NCI-H2196 (cell line): ENCODE measurements around the gene SEMA3E.

Source experiments
- DNase-seq: peaks from one replicate; lab custom pipeline; 2025; ENCODE audit not compliant: unreplicated experiment; lab: John Stamatoyannopoulos, UW

Gene SEMA3E

DNA sequence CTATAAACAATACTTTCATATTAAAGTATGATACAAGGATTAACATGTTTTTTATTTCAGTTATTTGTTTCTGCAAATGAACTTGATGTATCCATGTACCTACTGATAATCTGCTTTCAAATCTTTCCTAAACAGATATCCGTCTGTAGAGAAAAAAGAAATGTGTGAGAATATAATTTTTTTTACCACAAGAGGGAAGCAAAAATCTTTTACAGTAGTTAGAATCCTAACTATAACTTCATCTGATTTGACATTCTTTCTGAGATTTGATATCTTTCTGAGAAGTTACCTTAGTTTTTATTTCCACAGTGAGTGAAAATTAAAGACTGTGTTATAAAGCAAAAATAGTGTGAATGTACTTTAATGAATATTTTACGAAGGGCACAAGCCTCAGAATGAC lies 282.3 kb downstream of the SEMA3E start:
- DNase-seq: no peak

DNA sequence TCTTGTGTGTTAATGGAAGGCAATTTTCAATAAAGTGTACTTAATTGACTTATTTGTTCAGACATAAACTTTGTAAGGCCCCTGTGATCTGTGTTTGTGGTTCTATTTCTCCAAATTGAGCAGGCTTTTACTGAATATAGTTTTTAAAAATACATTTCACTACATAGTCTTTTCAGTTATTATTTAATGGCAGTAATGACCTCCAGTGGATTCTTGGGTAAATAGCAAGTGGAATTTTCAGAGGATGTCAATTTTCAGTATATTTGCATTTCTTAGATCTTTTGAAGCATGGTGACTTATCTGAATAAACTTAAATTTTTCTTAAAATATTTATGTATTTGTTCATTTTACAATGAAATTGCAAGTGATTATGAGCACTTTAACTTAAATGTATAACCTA lies 283.2 kb downstream of the SEMA3E start:
- DNase-seq: no peak

DNA sequence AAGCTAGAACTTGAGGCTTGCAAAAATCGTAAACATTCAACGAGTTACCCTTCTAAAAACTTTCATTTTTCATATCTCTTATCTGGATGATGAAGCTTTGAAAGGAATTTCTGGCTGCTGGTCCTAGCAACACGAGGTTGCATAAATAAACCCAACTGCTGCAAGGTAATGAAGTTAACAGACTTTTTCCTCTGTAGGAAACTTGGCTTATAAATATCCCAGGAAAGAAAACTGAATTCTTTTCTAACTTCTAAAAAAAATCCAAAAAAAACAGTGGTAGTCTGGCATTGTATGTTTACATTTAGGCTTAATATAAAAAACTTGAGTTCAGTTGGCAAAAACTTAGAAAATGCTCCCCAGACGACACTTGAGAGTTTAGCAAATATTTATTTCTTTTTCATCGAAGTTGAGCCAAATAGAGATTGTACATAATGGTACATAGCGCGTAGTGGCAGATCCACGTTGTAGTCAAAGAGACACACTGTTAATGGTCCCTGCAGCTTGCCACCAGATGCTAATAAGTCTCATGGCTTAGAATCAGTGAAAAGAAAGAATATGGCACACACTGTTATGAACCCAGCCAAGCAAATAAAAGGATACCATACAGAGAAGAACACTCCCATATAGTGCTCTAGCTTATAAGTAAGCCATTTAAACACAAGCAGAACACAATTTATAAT lies 285.9 kb downstream of the SEMA3E start:
- DNase-seq: no peak

DNA sequence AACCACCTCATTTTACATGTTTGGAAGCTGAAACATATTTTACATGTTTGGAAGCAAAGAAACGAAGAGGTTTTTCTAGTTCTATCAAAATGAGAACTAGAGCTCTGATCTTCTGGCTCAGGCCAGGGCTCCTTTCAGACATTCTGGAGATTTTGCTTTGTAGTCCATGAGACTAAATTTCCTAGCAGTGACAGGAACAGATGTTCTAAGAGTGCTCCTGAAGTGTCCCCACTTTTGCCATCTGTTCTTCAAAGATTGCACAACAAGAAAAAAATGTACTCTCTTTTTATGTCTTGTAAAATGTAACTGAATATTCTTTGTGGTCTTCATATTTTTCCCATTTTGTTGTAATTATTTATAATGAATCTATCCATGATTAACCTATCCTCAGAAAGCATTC lies 289.8 kb downstream of the SEMA3E start:
- no peak for DNase-seq

DNA sequence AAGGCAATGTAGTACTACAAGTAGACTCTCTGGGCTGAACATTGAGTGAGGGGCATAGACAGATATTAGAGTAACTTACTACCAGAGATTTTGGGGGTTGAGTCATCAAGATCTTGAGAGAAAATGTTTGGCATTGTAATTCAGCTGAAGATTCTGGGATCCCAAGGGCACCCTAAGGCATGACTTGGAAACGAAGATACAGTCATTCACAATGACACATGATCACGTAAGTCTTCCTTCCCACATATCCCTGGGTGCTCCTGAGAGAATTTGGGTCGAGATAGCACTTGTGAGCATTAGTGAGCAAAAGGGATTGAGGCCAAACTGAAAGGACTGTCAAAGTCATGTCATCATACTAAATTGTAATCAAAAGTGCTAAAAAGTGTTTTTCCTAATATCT lies 293.8 kb downstream of the SEMA3E start:
- DNase-seq: no peak

DNA sequence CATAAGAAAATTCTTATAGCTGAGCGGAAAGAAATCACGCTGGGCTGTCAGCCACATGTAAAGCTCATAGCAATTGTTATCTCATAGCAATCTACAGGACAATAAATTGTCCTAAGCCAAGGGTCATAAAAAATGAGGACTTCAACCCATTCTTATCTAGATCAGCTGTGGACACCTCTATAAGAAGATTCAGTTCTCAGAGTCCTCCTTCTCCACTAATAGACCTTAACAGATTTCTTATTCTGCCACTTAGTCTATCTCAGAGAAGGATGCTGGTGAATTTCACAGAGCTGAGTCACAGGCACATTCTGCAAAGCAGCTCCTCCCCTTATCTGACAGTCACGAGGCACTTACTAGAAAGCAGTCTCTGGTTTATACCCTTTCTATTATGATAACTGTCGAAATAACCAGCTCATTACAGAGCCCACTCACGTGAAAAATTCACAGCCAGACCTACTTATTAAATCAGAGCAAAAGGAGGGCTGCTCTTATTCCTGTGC lies 300.9 kb downstream of the SEMA3E start:
- DNase-seq: no peak

DNA sequence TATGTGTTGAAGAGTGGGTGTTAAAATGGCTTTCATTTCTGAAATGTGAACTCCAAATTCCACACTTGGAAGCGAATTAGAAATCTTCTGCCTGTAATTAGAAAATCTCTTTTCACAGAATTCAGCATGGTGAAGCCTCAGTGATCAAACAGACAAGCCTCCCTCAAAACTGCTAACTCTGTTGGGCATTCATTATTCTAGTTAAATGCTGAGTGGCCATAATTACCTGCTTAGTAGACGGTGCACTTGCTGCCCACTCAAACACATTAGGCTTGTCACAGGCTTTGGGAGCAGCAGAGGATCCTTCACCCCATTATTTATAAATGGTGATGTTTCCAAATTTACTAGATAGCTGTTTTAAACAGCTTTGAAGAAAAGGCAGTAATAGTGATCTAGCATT lies 309.0 kb downstream of the SEMA3E start:
- DNase-seq: no peak

DNA sequence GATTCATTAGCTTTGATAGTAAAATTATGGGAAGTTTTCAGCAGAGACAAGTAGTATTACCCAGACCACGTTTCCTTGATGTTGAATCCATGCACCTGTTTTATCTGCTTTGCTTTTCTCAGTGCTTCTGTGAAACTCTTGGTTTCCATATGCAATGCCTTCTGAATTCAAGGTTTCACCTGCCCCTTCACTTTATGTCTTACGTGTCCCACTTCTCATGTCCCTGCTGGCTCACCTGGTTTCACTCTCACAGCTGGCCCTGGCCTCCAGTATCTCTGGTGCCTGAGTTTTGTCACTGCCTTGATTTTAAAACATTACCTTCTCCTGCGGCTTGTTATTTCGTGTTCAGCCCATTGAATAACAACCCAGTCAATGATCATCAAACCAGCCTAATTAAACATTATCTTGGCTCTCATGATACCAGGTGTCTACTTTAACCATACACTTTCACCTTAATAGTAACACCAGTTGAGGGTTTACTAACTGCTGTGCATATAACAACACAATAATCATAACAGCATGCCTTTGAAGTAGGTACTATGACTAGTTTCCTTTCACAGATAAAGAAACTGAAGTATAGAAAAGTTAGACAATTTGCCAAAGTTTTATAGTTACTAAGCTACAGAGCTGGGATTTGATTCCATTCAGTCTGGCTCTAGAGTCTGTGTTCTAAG lies 310.5 kb downstream of the SEMA3E start:
- DNase-seq: no peak

DNA sequence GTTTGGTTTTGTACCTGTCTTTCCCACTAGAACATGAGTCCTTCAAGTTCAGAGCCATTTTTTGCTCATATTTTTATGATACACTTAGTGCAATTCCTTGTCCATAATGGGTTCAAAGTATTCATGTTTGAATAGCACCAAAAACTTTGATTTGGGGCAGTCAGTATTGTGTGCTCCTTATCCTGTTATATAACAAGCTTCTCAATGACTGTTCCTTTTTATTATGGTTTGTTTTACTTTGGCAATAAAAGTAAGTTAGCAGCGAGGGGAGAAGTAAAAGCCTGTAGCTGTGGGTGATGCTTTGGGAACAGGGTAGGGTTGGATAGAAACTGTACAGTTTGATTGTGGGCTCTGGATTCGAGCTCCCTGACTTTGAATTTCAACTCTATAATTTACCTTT lies 311.9 kb downstream of the SEMA3E start:
- DNase-seq: no peak

DNA sequence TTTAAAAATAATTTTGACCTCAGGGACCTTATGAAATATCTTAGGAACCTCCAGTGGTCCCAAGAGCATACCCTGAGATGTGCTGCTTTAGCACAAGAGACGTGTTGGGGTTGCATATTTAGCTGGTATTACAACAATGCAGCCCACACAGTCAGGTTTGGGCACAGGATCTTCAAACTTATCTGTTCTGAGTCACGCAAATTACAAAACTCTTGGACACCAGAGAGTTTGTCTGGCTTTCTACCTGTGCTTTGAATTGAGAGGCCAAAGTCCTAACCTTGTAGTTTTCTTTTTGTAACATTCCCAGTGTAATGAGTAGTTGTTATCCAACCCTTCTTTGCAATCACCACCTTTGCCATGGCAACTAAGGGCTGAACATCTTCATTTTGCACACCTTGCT lies 322.7 kb downstream of the SEMA3E start:
- no peak for DNase-seq

DNA sequence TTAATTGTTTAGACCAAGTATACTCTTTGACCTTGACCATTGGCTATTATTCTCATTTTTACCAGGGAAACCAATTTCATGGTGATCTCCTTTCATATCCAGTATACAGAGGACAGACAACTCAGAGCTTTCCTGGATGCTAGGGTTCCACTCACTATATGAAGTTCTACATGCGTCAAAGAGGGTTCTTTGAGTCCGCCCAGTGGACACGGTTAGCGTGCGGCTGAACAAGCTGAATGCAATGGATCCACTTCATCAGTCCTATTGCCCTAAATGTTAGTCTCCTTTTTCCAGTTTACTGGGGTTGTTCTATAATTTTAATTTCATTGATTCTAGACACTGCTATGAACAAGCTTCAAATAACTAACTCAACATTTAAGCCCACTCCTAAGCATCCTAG lies 323.9 kb downstream of the SEMA3E start:
- DNase-seq: no peak

DNA sequence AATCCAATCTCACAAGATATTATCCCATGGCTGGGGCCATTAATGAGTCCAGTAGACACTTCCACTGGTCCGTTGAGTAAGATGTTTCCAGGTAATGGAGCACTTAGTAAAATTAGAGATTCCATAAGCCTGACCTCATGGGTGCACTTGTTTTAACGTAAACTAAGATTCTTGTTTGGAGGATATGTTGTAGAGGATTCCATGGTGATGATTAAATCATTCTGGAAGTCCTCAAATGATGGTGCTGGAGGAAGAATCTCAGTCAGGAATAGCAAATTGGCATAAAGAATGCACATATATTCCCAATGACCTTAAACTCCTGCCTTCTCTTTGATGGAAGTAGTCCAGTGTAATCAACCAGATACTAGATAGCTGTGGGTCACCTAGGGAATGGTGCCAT lies 324.3 kb downstream of the SEMA3E start:
- DNase-seq: no peak

DNA sequence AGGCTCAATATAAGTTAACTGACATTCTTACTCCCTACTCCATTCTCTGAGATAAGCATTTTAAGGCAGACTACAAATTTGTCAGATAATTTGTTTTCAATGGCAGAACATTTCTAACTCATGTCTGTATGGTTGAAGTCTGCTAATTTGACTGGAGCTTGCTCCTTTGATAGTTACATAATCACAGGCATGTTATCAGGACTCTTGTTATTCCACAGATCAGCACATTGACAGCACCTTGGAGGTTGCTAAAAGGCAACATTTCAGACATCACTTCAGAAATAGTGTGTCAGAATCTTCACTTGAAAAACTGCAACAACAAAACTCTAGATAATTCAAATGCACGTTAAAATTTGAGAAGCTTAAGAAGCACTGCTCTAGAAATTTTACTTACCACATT lies 327.9 kb downstream of the SEMA3E start:
- DNase-seq: no peak

DNA sequence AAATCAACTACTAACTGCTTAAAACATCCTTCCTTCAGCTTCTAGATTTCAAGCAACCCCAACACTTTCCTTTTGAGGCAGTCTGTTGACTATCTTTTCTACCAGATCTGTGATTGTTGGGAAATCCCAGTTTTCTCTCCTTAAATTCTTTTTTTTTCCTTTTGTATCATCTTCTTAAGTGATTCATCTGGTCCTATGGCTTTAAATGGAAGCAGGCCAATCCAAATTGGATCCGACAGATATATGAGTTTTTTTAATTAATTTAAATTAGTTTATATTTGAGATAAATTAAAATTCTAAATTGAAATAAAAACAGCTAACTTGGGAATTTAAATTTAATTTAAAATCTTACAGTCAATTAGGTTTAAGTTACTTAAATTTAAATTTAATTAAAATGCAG lies 335.0 kb downstream of the SEMA3E start:
- no peak for DNase-seq
